Astrocyte (in vitro differentiated cells and primary cell): Measurements from ENCODE around the gene PAGE4. TPM values are rescaled to one million over a fixed set of nuclear protein-coding genes. Genes with fewer than 3 reads are reported as not detected.
A peak's percentile ranks its signal among the peaks of the same experiment; 100 is the strongest.

Source experiments
- DNase-seq: peaks from one replicate; pipeline ENCODE4 v3.0.0-alpha.2; 2010; ENCODE audit warnings: low read depth
- FAIRE-seq: peaks from 2 replicates; lab custom pipeline; 2011; peaks lifted over from hg19 to GRCh38; lab: Jason Lieb, UNC
- H2AFZ ChIP-seq: 2 replicates; pipeline ENCODE4 v1.6.0; 2012; ENCODE audit warnings: low read depth, low read length, inconsistent platforms
- H3K27ac ChIP-seq: 2 replicates; pipeline ENCODE4 v1.5.1; 2011; ENCODE audit warnings: low read depth, low read length, inconsistent platforms
- H3K27me3 ChIP-seq: 2 replicates; pipeline ENCODE4 v1.6.0; 2011; ENCODE audit warnings: low read length, inconsistent platforms; ENCODE audit not compliant: insufficient read depth
- H3K36me3 ChIP-seq: 2 replicates; pipeline ENCODE4 v1.5.1; 2011; ENCODE audit warnings: low read length, inconsistent platforms; ENCODE audit not compliant: insufficient read depth
- H3K4me1 ChIP-seq: 2 replicates; pipeline ENCODE4 v1.5.1; 2011; ENCODE audit warnings: low read length, inconsistent platforms; ENCODE audit not compliant: insufficient read depth
- H3K4me2 ChIP-seq: 2 replicates; pipeline ENCODE4 v1.6.0; 2012; ENCODE audit warnings: low read length, inconsistent platforms
- H3K4me3 ChIP-seq: 2 replicates; pipeline ENCODE4 v1.5.1; 2011; ENCODE audit warnings: low read depth, mild to moderate bottlenecking, low read length, inconsistent platforms; ENCODE audit not compliant: insufficient read depth
- H3K79me2 ChIP-seq: 2 replicates; pipeline ENCODE4 v1.6.0; 2012; ENCODE audit warnings: mild to moderate bottlenecking, low read length, inconsistent platforms; ENCODE audit not compliant: insufficient read depth
- H3K9ac ChIP-seq: 2 replicates; pipeline ENCODE4 v1.6.0; 2012; ENCODE audit warnings: mild to moderate bottlenecking, low read length, inconsistent platforms
- H3K9me3 ChIP-seq: 2 replicates; pipeline ENCODE4 v1.5.1; 2012; ENCODE audit warnings: low read depth, mild to moderate bottlenecking, low read length, inconsistent platforms; ENCODE audit not compliant: insufficient read depth
- H4K20me1 ChIP-seq: 2 replicates; pipeline ENCODE4 v1.6.0; 2012; ENCODE audit warnings: low read length, inconsistent platforms; ENCODE audit not compliant: insufficient read depth
- H3K27ac Mint-ChIP-seq: one replicate; pipeline ENCODE4 v1.8.0; 2021; ENCODE audit warnings: mild to moderate bottlenecking, mixed read lengths; ENCODE audit not compliant: unreplicated experiment
- H3K27me3 Mint-ChIP-seq: one replicate; pipeline ENCODE4 v1.8.0; 2021; ENCODE audit warnings: low read depth, mixed read lengths; ENCODE audit not compliant: unreplicated experiment
- H3K36me3 Mint-ChIP-seq: one replicate; pipeline ENCODE4 v1.8.0; 2021; ENCODE audit warnings: low read depth, mixed read lengths; ENCODE audit not compliant: unreplicated experiment
- H3K4me1 Mint-ChIP-seq: one replicate; pipeline ENCODE4 v1.8.0; 2021; ENCODE audit warnings: low read depth, mixed read lengths; ENCODE audit not compliant: unreplicated experiment
- H3K4me3 Mint-ChIP-seq: one replicate; pipeline ENCODE4 v1.8.0; 2021; ENCODE audit warnings: mild to moderate bottlenecking, moderate library complexity, mixed read lengths; ENCODE audit not compliant: unreplicated experiment
- H3K9me3 Mint-ChIP-seq: one replicate; pipeline ENCODE4 v1.8.0; 2021; ENCODE audit warnings: mild to moderate bottlenecking, mixed read lengths; ENCODE audit not compliant: unreplicated experiment
- EZH2 ChIP-seq: IDR thresholded peaks from 2 replicates; pipeline ENCODE4 v1.6.1; 2012; ENCODE audit warnings: mild to moderate bottlenecking, low read length, inconsistent platforms; ENCODE audit not compliant: insufficient read depth
- total RNA-seq: library from RNA; stranded (reverse); gene quantifications from 2 replicates; pipeline ENCODE4 v1.2.1, GENCODE V29; 2021
- TF ChIP-seq, protein P1 (sequence below): IDR thresholded peaks from 2 replicates; pipeline ENCODE4 v1.5.1; 2011; ENCODE audit warnings: low read depth, mild to moderate bottlenecking, inconsistent platforms, low read length, moderate library complexity; ENCODE audit not compliant: insufficient read depth

PAGE4 gene
- total RNA-seq, 1 donor from 2014 or later, result not detected

DNA sequence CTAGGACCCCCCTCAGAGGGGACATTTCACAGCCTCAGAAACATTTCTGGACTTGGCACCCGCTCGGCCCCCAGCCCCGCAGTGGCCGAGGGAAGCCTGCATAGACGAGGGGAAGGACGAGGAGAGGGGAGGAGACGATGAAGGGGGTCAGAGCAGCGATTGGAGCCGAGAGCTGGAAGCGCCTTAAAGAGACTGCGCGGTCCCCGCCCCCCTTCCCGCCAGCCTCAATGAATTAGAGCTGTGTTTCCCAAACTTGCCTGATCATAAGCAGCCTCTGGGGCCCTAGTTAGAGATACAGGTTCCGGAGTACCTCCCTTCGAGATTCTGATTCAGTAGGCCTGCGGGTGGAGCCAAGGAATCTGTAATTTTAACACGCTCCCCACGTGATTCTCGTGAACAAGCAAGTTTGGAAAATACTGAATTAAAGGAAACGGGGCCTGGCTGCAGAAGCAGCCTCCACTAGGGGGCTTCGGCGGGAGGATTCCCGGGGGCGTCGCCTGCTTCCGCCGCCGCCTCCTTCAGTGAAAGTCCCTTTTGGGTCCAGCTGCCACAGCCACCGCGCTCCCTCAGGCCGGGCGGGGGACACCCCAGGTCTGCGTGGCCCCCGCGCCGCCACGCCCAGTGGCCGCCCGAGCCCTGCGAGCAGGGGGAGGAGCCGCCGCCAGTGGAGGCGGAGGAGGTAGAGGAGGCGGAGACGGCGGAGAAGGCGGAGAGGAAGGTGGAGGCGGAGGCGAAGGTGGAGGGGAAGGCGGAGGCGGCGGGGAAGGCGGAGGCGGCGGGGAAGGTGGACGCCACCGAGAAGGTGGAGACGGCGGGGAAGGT is 49.9 kb downstream of the PAGE4 start, which contains the start of gene USP27X:
Gene USP27X (plus strand): TSS at position 651 of the 822 bp plus-strand sequence. CDS start 824 bp downstream, outside the sequence.
- peak within 1 kb of the TSS; percentile 18 for H3K27ac Mint-ChIP-seq
- Histone ChIP-seq H3K4me2 (peak within 1 kb of the TSS; percentile 85), H3K4me1 (peaks cover 3% of the 10 kb centered on the region), H3K9me3 (no peaks in the 10 kb centered on the region), H3K79me2 (peaks cover 8% of the 10 kb centered on the region), H3K27me3 (no peaks in the 10 kb centered on the region), H2AFZ (peak within 1 kb of the TSS; percentile 80), H3K9ac (peak within 1 kb of the TSS; percentile 64), H3K27ac (peak within 1 kb of the TSS; percentile 58), H4K20me1 (no peaks in the 10 kb centered on the region), H3K36me3 (no peaks in the 10 kb centered on the region), H3K4me3 (peak within 1 kb of the TSS; percentile 55)
- no peaks in the 10 kb centered on the region for H3K9me3 Mint-ChIP-seq
- peak within 1 kb of the TSS; percentile 83 for H3K4me3 Mint-ChIP-seq
- FAIRE-seq (no peak), DNase-seq (peak; percentile 73)
- H3K36me3 Mint-ChIP-seq, result no peaks in the 10 kb centered on the region
- no peak for TF ChIP-seq EZH2
- TF ChIP-seq, protein P1, sequence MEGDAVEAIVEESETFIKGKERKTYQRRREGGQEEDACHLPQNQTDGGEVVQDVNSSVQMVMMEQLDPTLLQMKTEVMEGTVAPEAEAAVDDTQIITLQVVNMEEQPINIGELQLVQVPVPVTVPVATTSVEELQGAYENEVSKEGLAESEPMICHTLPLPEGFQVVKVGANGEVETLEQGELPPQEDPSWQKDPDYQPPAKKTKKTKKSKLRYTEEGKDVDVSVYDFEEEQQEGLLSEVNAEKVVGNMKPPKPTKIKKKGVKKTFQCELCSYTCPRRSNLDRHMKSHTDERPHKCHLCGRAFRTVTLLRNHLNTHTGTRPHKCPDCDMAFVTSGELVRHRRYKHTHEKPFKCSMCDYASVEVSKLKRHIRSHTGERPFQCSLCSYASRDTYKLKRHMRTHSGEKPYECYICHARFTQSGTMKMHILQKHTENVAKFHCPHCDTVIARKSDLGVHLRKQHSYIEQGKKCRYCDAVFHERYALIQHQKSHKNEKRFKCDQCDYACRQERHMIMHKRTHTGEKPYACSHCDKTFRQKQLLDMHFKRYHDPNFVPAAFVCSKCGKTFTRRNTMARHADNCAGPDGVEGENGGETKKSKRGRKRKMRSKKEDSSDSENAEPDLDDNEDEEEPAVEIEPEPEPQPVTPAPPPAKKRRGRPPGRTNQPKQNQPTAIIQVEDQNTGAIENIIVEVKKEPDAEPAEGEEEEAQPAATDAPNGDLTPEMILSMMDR, result peak; percentile 32
- H3K27me3 Mint-ChIP-seq, result no peaks in the 10 kb centered on the region
- peaks cover 2% of the 10 kb centered on the region for H3K4me1 Mint-ChIP-seq

- H3K4me3 ChIP-seq, result peak overlapping the region; percentile 52
- Mint-ChIP-seq H3K9me3 (no peaks in the 10 kb centered on the region), H3K4me1 (peaks cover 2% of the 10 kb centered on the region), H3K27ac (peak overlapping the region; percentile 7), H3K4me3 (peak overlapping the region; percentile 83), H3K36me3 (no peaks in the 10 kb centered on the region), H3K27me3 (no peaks in the 10 kb centered on the region)
- no peaks in the 10 kb centered on the region for H4K20me1 ChIP-seq
- H2AFZ ChIP-seq, result peak overlapping the region; percentile 80
- H3K4me1 ChIP-seq, result peaks cover 3% of the 10 kb centered on the region
- no peak for DNase-seq
- no peaks in the 10 kb centered on the region for H3K27me3 ChIP-seq
- FAIRE-seq, result no peak
- peaks cover 8% of the 10 kb centered on the region for H3K79me2 ChIP-seq
- no peaks in the 10 kb centered on the region for H3K9me3 ChIP-seq
- peak overlapping the region; percentile 85 for H3K4me2 ChIP-seq
- H3K9ac ChIP-seq, result peak overlapping the region; percentile 64
- no peak for TF ChIP-seq EZH2
- TF ChIP-seq, protein P1, result no peak
- no peaks in the 10 kb centered on the region for H3K36me3 ChIP-seq
- H3K27ac ChIP-seq, result peak overlapping the region; percentile 58
These were observed 50.7 kb downstream of the PAGE4 start for GRCh38 chrX:49879656-49880277.
